ENCODE measurements around the gene IQGAP3. TPM values are rescaled to one million over a fixed set of nuclear protein-coding genes. Genes with fewer than 3 reads are reported as not detected.

The IQGAP3 gene
- total and polyA plus RNA-seq, 2 donors (not counting 1 experiment from before 2014, with no cell fraction given), result 2.7 to 16.0 TPM

- TF ChIP-seq CTCF (conservative IDR thresholded peaks at IDR 0.05 in 1 of 2, IDR thresholded peaks at IDR 0.05 in 1 of 2; ENCODE audit: low read depth in 1 of 2, low read length in 2 of 2) (no peak), EZH2 (IDR thresholded peaks at IDR 0.05; ENCODE audit: low read length, missing control alignments) (no peak)
- no peak for DNase-seq (ENCODE audit: low read depth in 2 of 2)
- Histone ChIP-seq H3K4me2 (ENCODE audit: extremely low read depth, insufficient read depth, low read length) (no peak overlapping the region), H3K4me1 (ENCODE audit: control insufficient read depth, extremely low read depth, insufficient read depth, low read length) (peaks cover 55% of the 10 kb centered on the region), H3K27ac (ENCODE audit: insufficient read depth, low read length) (no peak overlapping the region), H3K36me3 (ENCODE audit: control insufficient read depth, insufficient read depth, low read length) (peaks cover 2% of the 10 kb centered on the region), H3K4me3 (replicated peaks in 1 of 4; ENCODE audit: control extremely low read depth in 1 of 4, insufficient read depth in 1 of 4, low read depth in 3 of 4, low read length in 4 of 4) (no peak overlapping the region), H3K79me2 (ENCODE audit: control insufficient read depth, insufficient read depth, low read length) (peaks cover 95% of the 10 kb centered on the region), H4K20me1 (ENCODE audit: control insufficient read depth, extremely low read depth, insufficient read depth, low read length) (peaks cover 5% of the 10 kb centered on the region), H2AFZ (ENCODE audit: low read length) (no peak overlapping the region), H3K9me3 (ENCODE audit: control insufficient read depth, insufficient read depth, low read depth, low read length) (no peaks in the 10 kb centered on the region), H3K27me3 (ENCODE audit: control insufficient read depth, insufficient read depth, low read length) (no peaks in the 10 kb centered on the region), H3K9ac (ENCODE audit: insufficient read depth, low read length) (no peak overlapping the region)
These were observed 80.3 kb downstream of the IQGAP3 start for GRCh38 chr1:156492013-156492590.

GRCh38 chr1:156491151-156491949 lies 81.0 kb downstream of the IQGAP3 start:
- H3K27ac ChIP-seq (ENCODE audit: insufficient read depth, low read length), result peak overlapping the region; percentile 34
- TF ChIP-seq EZH2 (IDR thresholded peaks at IDR 0.05; ENCODE audit: low read length, missing control alignments) (no peak), CTCF (conservative IDR thresholded peaks at IDR 0.05 in 1 of 2, IDR thresholded peaks at IDR 0.05 in 1 of 2; ENCODE audit: low read depth in 1 of 2, low read length in 2 of 2) (no peak)
- peaks cover 47% of the 10 kb centered on the region for H3K4me1 ChIP-seq (ENCODE audit: control insufficient read depth, extremely low read depth, insufficient read depth, low read length)
- no peaks in the 10 kb centered on the region for H3K9me3 ChIP-seq (ENCODE audit: control insufficient read depth, insufficient read depth, low read depth, low read length)
- DNase-seq (ENCODE audit: low read depth in 2 of 2), result no peak
- no peak overlapping the region for H3K4me3 ChIP-seq (replicated peaks in 1 of 4; ENCODE audit: control extremely low read depth in 1 of 4, insufficient read depth in 1 of 4, low read depth in 3 of 4, low read length in 4 of 4)
- H3K36me3 ChIP-seq (ENCODE audit: control insufficient read depth, insufficient read depth, low read length), result peaks cover 2% of the 10 kb centered on the region
- H3K4me2 ChIP-seq (ENCODE audit: extremely low read depth, insufficient read depth, low read length), result no peak overlapping the region
- H4K20me1 ChIP-seq (ENCODE audit: control insufficient read depth, extremely low read depth, insufficient read depth, low read length), result peaks cover 5% of the 10 kb centered on the region
- no peak overlapping the region for H3K9ac ChIP-seq (ENCODE audit: insufficient read depth, low read length)
- no peak overlapping the region for H2AFZ ChIP-seq (ENCODE audit: low read length)
- H3K27me3 ChIP-seq (ENCODE audit: control insufficient read depth, insufficient read depth, low read length), result no peaks in the 10 kb centered on the region
- peaks cover 94% of the 10 kb centered on the region for H3K79me2 ChIP-seq (ENCODE audit: control insufficient read depth, insufficient read depth, low read length)

- Histone ChIP-seq H3K4me1 (ENCODE audit: control insufficient read depth, extremely low read depth, insufficient read depth, low read length) (peaks cover 42% of the 10 kb centered on the region), H3K36me3 (ENCODE audit: control insufficient read depth, insufficient read depth, low read length) (peaks cover 2% of the 10 kb centered on the region), H3K4me3 (replicated peaks in 1 of 4; ENCODE audit: control extremely low read depth in 1 of 4, insufficient read depth in 1 of 4, low read depth in 3 of 4, low read length in 4 of 4) (peak overlapping the region in 1 of 4 experiments; percentile 35)
These were observed 81.8 kb downstream of the IQGAP3 start for GRCh38 chr1:156490401-156491032.

More at GRCh38 chr1:156490401-156491032, 81.8 kb downstream of the IQGAP3 start:
- Histone ChIP-seq H3K27me3 (ENCODE audit: control insufficient read depth, insufficient read depth, low read length) (no peaks in the 10 kb centered on the region), H3K79me2 (ENCODE audit: control insufficient read depth, insufficient read depth, low read length) (peaks cover 95% of the 10 kb centered on the region), H2AFZ (ENCODE audit: low read length) (no peak overlapping the region), H3K27ac (ENCODE audit: insufficient read depth, low read length) (peak overlapping the region; percentile 34), H3K9me3 (ENCODE audit: control insufficient read depth, insufficient read depth, low read depth, low read length) (no peaks in the 10 kb centered on the region), H3K4me2 (ENCODE audit: extremely low read depth, insufficient read depth, low read length) (peak overlapping the region; percentile 44), H3K9ac (ENCODE audit: insufficient read depth, low read length) (no peak overlapping the region), H4K20me1 (ENCODE audit: control insufficient read depth, extremely low read depth, insufficient read depth, low read length) (peaks cover 5% of the 10 kb centered on the region)
- peak; percentile 13 to 24 for TF ChIP-seq CTCF (conservative IDR thresholded peaks at IDR 0.05 in 1 of 2, IDR thresholded peaks at IDR 0.05 in 1 of 2; ENCODE audit: low read depth in 1 of 2, low read length in 2 of 2)
- TF ChIP-seq EZH2 (IDR thresholded peaks at IDR 0.05; ENCODE audit: low read length, missing control alignments), result no peak
- DNase-seq (ENCODE audit: low read depth in 2 of 2), result no peak
